ENCODE data around the gene ZNF576. TPM values are rescaled to one million over a fixed set of nuclear protein-coding genes. Genes with fewer than 3 reads are reported as not detected.

Gene ZNF576
- total RNA-seq, 4 donors from 2014 or later = 9.2 to 20.8 (median 13.7) TPM

DNA sequence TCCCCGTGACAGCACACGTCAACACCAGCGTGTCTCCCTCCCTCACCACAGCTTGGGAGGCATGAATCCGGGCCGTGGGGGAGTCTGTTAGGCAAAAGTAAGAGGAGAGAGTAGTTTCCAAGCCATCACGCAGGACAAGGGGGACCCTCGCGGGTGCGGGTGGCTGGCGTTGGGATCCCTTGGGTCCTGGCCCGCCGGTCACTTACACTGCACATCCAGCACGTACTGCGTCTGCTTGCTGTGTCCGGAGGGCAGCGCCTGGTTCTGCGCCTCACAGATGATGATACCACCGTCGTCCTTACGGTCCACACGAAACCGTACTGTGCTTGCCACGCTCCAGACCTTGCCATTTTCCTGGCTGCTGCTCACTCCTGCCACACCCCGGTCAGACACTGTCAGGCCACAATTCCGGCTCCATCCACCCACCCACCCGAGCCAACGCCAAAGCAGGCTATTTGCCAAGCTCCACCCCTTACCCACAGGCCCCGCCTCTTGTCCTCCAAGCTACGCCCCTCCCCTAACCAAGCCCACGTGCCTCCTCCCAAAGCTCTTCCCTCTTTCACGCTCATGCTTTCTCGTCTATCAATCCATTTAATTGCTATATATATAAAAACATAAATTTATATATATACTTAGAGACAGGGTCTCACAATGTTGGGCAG, 29.7 kb downstream of the ZNF576 start:
- no peaks in the 10 kb centered on the region for H3K9me3 ChIP-seq
- DNase-seq (ENCODE audit: low spot score in 2 of 2) = no peak
- no peaks in the 10 kb centered on the region for H3K27me3 ChIP-seq
- no peak overlapping the region for H3K27ac ChIP-seq
- H3K36me3 ChIP-seq = no peaks in the 10 kb centered on the region
- WGBS = 78% methylated on average over 27 of the region's 32 CpGs
- no peak overlapping the region for H3K4me3 ChIP-seq
- H3K4me1 ChIP-seq = peaks cover 18% of the 10 kb centered on the region
- TF ChIP-seq EP300 (IDR thresholded peaks at IDR 0.05) (no peak), POLR2A (IDR thresholded peaks at IDR 0.05) (no peak), POLR2AphosphoS5 (IDR thresholded peaks at IDR 0.05) (no peak)
- TF ChIP-seq, protein P1, sequence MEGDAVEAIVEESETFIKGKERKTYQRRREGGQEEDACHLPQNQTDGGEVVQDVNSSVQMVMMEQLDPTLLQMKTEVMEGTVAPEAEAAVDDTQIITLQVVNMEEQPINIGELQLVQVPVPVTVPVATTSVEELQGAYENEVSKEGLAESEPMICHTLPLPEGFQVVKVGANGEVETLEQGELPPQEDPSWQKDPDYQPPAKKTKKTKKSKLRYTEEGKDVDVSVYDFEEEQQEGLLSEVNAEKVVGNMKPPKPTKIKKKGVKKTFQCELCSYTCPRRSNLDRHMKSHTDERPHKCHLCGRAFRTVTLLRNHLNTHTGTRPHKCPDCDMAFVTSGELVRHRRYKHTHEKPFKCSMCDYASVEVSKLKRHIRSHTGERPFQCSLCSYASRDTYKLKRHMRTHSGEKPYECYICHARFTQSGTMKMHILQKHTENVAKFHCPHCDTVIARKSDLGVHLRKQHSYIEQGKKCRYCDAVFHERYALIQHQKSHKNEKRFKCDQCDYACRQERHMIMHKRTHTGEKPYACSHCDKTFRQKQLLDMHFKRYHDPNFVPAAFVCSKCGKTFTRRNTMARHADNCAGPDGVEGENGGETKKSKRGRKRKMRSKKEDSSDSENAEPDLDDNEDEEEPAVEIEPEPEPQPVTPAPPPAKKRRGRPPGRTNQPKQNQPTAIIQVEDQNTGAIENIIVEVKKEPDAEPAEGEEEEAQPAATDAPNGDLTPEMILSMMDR (IDR thresholded peaks at IDR 0.05) = no peak

DNA sequence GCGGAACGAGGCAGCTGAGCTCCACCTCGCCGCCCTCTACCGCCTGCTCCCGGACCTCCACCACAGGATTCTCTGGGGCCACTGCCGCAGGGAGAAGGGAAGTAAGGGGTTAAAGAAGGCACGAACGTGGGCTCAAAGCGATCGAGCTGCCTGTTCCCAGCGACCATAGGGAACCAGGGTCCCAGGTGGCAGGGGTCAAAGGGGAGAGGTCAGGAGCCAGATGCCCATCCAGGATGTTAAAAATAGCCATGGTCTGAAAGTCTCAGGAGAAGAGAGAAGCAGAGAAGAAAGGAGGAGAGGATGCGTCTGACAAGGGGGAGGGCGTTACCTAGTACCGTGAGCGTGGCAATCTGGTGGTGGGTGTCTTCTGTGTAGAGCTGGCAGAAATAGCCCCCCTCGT, 30.4 kb downstream of the ZNF576 start:
- TF ChIP-seq POLR2AphosphoS5 (IDR thresholded peaks at IDR 0.05) (no peak), EP300 (IDR thresholded peaks at IDR 0.05) (no peak), POLR2A (IDR thresholded peaks at IDR 0.05) (no peak)
- TF ChIP-seq, protein P1 (IDR thresholded peaks at IDR 0.05) = no peak

DNA sequence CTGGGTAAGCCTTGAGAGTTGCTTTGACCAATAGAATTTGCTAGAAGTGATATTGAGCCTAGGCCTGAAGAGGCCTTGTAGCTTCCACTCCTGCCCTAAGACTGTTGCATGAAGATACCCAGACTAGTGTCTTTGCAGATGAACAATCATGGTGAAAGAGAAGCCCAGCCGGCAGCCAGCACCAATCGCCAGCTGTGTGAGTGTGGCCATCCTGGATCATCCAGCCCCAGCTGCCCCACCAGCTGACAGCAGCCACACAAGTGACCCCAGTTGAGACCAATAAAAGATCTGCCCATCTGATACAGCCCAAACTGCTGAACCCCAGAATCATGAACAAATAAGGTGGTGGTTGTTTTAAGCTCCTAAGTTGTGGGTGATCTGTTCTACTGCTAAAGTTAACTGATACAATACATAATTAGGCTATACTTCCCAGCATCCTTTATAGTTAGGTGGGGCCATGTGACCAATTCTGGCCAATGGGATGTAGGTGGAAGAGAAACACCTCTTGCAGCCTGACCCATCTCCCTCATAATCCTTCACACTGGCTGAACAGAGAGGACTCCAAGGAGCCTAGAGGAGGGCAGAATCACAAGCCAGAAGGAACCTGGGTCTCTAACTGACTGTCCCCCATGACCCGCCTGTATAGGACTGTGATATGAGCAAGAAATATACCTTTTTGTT, 32.4 kb downstream of the ZNF576 start:
- peaks cover 22% of the 10 kb centered on the region for H3K4me1 ChIP-seq
- no peaks in the 10 kb centered on the region for H3K36me3 ChIP-seq
- H3K9me3 ChIP-seq = no peaks in the 10 kb centered on the region
- no peaks in the 10 kb centered on the region for H3K27me3 ChIP-seq
- 92% methylated on average over 3 of the region's 3 CpGs for WGBS
- H3K27ac ChIP-seq = no peak overlapping the region
- no peak overlapping the region for H3K4me3 ChIP-seq
- DNase-seq (ENCODE audit: low spot score in 2 of 2) = no peak
- no peak for TF ChIP-seq POLR2A (IDR thresholded peaks at IDR 0.05)

More for the DNA sequence above, 30.4 kb downstream of the ZNF576 start:
- no peak overlapping the region for H3K27ac ChIP-seq
- H3K9me3 ChIP-seq = no peaks in the 10 kb centered on the region
- H3K4me1 ChIP-seq = peaks cover 18% of the 10 kb centered on the region
- no peaks in the 10 kb centered on the region for H3K36me3 ChIP-seq
- no peak overlapping the region for H3K4me3 ChIP-seq
- 66% methylated on average over 17 of the region's 17 CpGs for WGBS
- no peaks in the 10 kb centered on the region for H3K27me3 ChIP-seq
- no peak for DNase-seq (ENCODE audit: low spot score in 2 of 2)

DNA sequence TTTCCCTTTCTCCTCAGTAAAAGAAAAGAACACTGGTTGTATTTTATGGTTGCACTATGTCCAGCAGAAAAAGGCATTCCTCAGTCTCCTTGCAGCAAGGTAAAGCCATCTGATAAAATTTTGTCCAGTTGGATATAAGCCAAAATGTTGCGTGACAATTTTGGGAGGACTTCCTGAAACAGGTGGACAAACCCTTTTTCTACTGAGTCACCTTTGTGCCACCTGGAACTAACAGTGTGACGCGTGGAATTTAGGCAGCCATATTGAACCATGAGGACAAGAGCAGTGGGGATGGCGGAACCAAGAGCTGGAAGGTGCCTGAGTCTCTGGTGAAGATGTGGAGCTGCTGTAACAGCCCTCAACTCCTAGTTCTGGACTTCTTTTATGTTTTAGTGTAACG, 35.1 kb downstream of the ZNF576 start:
- 87% methylated on average over 5 of the region's 5 CpGs for WGBS
- TF ChIP-seq EP300 (IDR thresholded peaks at IDR 0.05) (no peak), POLR2A (IDR thresholded peaks at IDR 0.05) (no peak), POLR2AphosphoS5 (IDR thresholded peaks at IDR 0.05) (no peak)
- TF ChIP-seq, protein P1 (IDR thresholded peaks at IDR 0.05) = no peak
- Histone ChIP-seq H3K27me3 (no peaks in the 10 kb centered on the region), H3K4me1 (peaks cover 27% of the 10 kb centered on the region), H3K27ac (no peak overlapping the region), H3K4me3 (no peak overlapping the region), H3K36me3 (no peaks in the 10 kb centered on the region), H3K9me3 (no peaks in the 10 kb centered on the region)
- no peak for DNase-seq (ENCODE audit: low spot score in 2 of 2)

DNA sequence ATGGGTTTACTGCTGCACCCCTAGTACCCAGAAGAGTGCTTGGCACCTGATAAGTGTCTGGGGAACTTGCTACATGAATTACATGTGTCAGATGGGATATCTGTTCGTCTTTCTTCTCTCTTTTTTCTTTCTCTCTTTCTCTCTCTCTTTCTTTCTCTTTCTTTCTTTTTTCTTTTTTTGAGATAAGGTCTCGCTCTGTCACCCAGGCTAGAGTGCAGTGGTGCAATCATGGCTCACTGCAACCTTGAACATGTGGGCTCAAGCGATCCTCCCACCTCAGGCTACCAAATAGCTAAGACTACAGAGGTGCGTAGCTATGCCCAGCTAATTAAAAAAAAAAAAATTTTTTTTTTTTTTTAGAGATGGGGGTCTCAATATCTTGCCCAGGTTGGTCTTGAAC, 37.1 kb downstream of the ZNF576 start:
- TF ChIP-seq POLR2AphosphoS5 (IDR thresholded peaks at IDR 0.05) (no peak), EP300 (IDR thresholded peaks at IDR 0.05) (no peak), POLR2A (IDR thresholded peaks at IDR 0.05) (no peak)
- TF ChIP-seq, protein P1 (IDR thresholded peaks at IDR 0.05) = no peak
- 78% methylated on average over 4 of the region's 4 CpGs for WGBS

More for the DNA sequence above, 37.1 kb downstream of the ZNF576 start:
- Histone ChIP-seq H3K27me3 (no peaks in the 10 kb centered on the region), H3K9me3 (no peaks in the 10 kb centered on the region), H3K4me1 (peaks cover 30% of the 10 kb centered on the region), H3K36me3 (no peaks in the 10 kb centered on the region), H3K27ac (no peak overlapping the region), H3K4me3 (no peak overlapping the region)
- DNase-seq (ENCODE audit: low spot score in 2 of 2) = no peak

Measured in suprapubic skin (tissue), 4 donors.